Astrocyte (in vitro differentiated cells and primary cell): ENCODE measurements around the gene OSBPL6.

Source experiments
- CTCF ChIP-seq: IDR thresholded peaks from 2 replicates; pipeline ENCODE4 v1.5.1; 2011; ENCODE audit warnings: low read depth, mild to moderate bottlenecking, inconsistent platforms, low read length, moderate library complexity; ENCODE audit not compliant: insufficient read depth
- EZH2 ChIP-seq: IDR thresholded peaks from 2 replicates; pipeline ENCODE4 v1.6.1; 2012; ENCODE audit warnings: mild to moderate bottlenecking, low read length, inconsistent platforms; ENCODE audit not compliant: insufficient read depth

- TF ChIP-seq CTCF = no peak
- TF ChIP-seq EZH2 = no peak
These were observed 131.0 kb downstream of the OSBPL6 start for GRCh38 chr2:178325268-178325667.
